GM12878 (cell line): ENCODE results near the gene SOX6. TPM values are rescaled to one million over a fixed set of nuclear protein-coding genes. Genes with fewer than 3 reads are reported as not detected.

Experiments
- ATAC-seq: fragments of 200-7000 bp; cut with Tn5 transposase; 3 replicates; pipeline ENCODE4 v1.9.1; 2020; ENCODE audit warnings: mild to moderate bottlenecking, moderate library complexity
- BruUV-seq: library from RNA; stranded (reverse); fragments of 400-500 nt; replicated peaks from 2 replicates; lab custom pipeline; 2021; lab: Mats Ljungman, UMichigan
- CTCF ChIA-PET: fragments of 300-600 bp; sonication (Branson Sonifier 250); formaldehyde crosslinking; extraction: SDS; loops from one replicate; lab custom pipeline; 2021; ENCODE audit warnings: inconsistent platforms; lab: Yijun Ruan, JAX
- POLR2A ChIA-PET: fragments of 350-600 bp; formaldehyde crosslinking; extraction: SDS; loops from one replicate; lab custom pipeline; 2021; ENCODE audit warnings: inconsistent platforms; lab: Charles Lee
- RAD21 ChIA-PET: fragments of 300-600 bp; sonication (Branson Sonifier 250); formaldehyde crosslinking; loops from one replicate; lab custom pipeline; 2023; ENCODE audit warnings: antibody characterized with exemption; ENCODE audit not compliant: unreplicated experiment; lab: Charles Lee
- SMC1A ChIA-PET: fragments of 300-600 bp; sonication (Branson Sonifier 250); formaldehyde crosslinking; loops from one replicate; lab custom pipeline; 2023; ENCODE audit not compliant: unreplicated experiment, uncharacterized antibody; lab: Charles Lee
- DNase-seq: peaks from one replicate; pipeline ENCODE4 v3.0.0-alpha.2; 2011; ENCODE audit warnings: low read depth, low spot score
- FAIRE-seq: peaks from 3 replicates; lab custom pipeline; 2011; peaks lifted over from hg19 to GRCh38; lab: Jason Lieb, UNC
- H2AFZ ChIP-seq: 2 replicates; pipeline ENCODE4 v1.6.0; 2011; ENCODE audit warnings: low read depth, low read length, control low read depth; ENCODE audit not compliant: control insufficient read depth
- H3K27ac ChIP-seq: 2 replicates; pipeline ENCODE4 v1.5.1; 2011; ENCODE audit warnings: control low read depth; ENCODE audit not compliant: control insufficient read depth, insufficient read depth
- H3K27me3 ChIP-seq, 2 experiments: replicated peaks in 1 of 2; 2 replicates each; pipeline versions ENCODE4 v1.6.0 to v1.6.1; 2011; ENCODE audit warnings: low read length in 1 of 2; ENCODE audit not compliant: control insufficient read depth in 2 of 2, insufficient read depth in 2 of 2
- H3K36me3 ChIP-seq, 2 experiments: 2 replicates each; pipeline ENCODE4 v1.5.1; 2011; ENCODE audit warnings: low read length in 1 of 2; ENCODE audit not compliant: control insufficient read depth in 2 of 2, insufficient read depth in 2 of 2
- H3K4me1 ChIP-seq: 2 replicates; pipeline ENCODE4 v1.6.1; 2011; ENCODE audit warnings: mild to moderate bottlenecking, low read length, moderate library complexity, mixed read lengths; ENCODE audit not compliant: control insufficient read depth, insufficient read depth
- H3K4me2 ChIP-seq: 2 replicates; pipeline ENCODE4 v1.6.0; 2011; ENCODE audit warnings: control low read depth; ENCODE audit not compliant: control insufficient read depth, insufficient read depth
- H3K4me3 ChIP-seq: fragments of 200-600 bp; sonication (generic); 2 replicates; pipeline ENCODE4 v1.5.1; 2016
- H3K79me2 ChIP-seq: 2 replicates; pipeline ENCODE4 v1.6.0; 2011; ENCODE audit warnings: low read length; ENCODE audit not compliant: control insufficient read depth, insufficient read depth
- H3K9ac ChIP-seq: 2 replicates; pipeline ENCODE4 v1.8.0; 2011; ENCODE audit warnings: low read length, control low read depth, mixed read lengths; ENCODE audit not compliant: control insufficient read depth, insufficient read depth
- H3K9me3 ChIP-seq: replicated peaks from 3 replicates; pipeline ENCODE4 v1.5.1; 2011; ENCODE audit warnings: mild to moderate bottlenecking, low read length; ENCODE audit not compliant: control insufficient read depth, insufficient read depth
- H4K20me1 ChIP-seq: 2 replicates; pipeline ENCODE4 v1.6.0; 2011; ENCODE audit not compliant: control insufficient read depth, insufficient read depth
- CHD2 ChIP-seq: IDR thresholded peaks from 2 replicates; pipeline ENCODE4 v1.6.1; 2011; ENCODE audit warnings: low read depth, low read length, improper control_type of control experiment, borderline replicate concordance
- EED ChIP-seq: sonication (generic); IDR thresholded peaks from 2 replicates; pipeline ENCODE4 v1.6.1; 2016; ENCODE audit warnings: antibody characterized with exemption, low read depth
- ETV6 ChIP-seq, 2 experiments: fragments of 450-650 bp in 1 of 2; IDR thresholded peaks in 1 of 2; conservative IDR thresholded peaks in 1 of 2; 2 replicates each; pipeline ENCODE4 v1.6.1; 2014; ENCODE audit warnings: antibody characterized with exemption in 1 of 2, borderline replicate concordance in 1 of 2, low read depth in 1 of 2, mild to moderate bottlenecking in 1 of 2, moderate library complexity in 1 of 2
- JUNB ChIP-seq: IDR thresholded peaks from 2 replicates; pipeline ENCODE4 v1.6.1; 2016; ENCODE audit warnings: antibody characterized with exemption, mild to moderate bottlenecking
- KDM1A ChIP-seq: fragments of 200-600 bp; sonication (generic); IDR thresholded peaks from 2 replicates; pipeline ENCODE4 v1.6.1; 2016; ENCODE audit warnings: borderline replicate concordance
- MAX ChIP-seq: IDR thresholded peaks from 2 replicates; pipeline ENCODE4 v1.6.1; 2012; ENCODE audit warnings: low read depth, low read length, improper control_type of control experiment
- SPI1 ChIP-seq: IDR thresholded peaks from 2 replicates; pipeline ENCODE4 v1.6.1; 2011; ENCODE audit warnings: low read depth, mild to moderate bottlenecking, low read length, moderate library complexity, borderline replicate concordance; ENCODE audit not compliant: insufficient read depth
- ZBTB40 ChIP-seq: fragments of 450-650 bp; IDR thresholded peaks from 2 replicates; pipeline ENCODE4 v1.6.1; 2016; ENCODE audit warnings: mild to moderate bottlenecking, moderate library complexity, borderline replicate concordance
- ZNF274 ChIP-seq: IDR thresholded peaks from one replicate; pipeline ENCODE4 v1.8.0; 2011; ENCODE audit not compliant: insufficient read length, insufficient read depth
- ZZZ3 ChIP-seq: IDR thresholded peaks from 2 replicates; pipeline ENCODE4 v1.6.1; 2011; ENCODE audit warnings: low read depth; ENCODE audit not compliant: control insufficient read depth, insufficient read length
- WGBS: methylation state at CpG from one replicate; pipeline ENCODE4 v1.1.6; 2016; ENCODE audit warnings: low lambda C conversion rate; ENCODE audit not compliant: insufficient replicate concordance, insufficient coverage; ENCODE audit errors: missing lambda C conversion rate; 5-methylcytosine and 5-hydroxymethylcytosine counted together
- in situ Hi-C: fragments of 300-500 bp; cut with MboI; formaldehyde crosslinking; loops from 9 replicates; pipeline ENCODE4 v1.14.3; 2018; ENCODE audit warnings: mixed read lengths
- intact Hi-C: fragments of 100-400 bp; cut with micrococcal nuclease; formaldehyde crosslinking; loops from one replicate; pipeline ENCODE4 v1.14.2; 2022; ENCODE audit not compliant: unreplicated experiment
- polyA plus RNA-seq, 11 experiments: library from polyadenylated mRNA; depleted of rRNA in 4 of 11; unstranded in 6 of 11; stranded (reverse) in 5 of 11; fragments of >200 nt; fragmentation: Nextera tagmentation in 4 of 11; fragmentation: Illumina TruSeq in 1 of 11; extraction: Ambion mirVana in 4 of 11; extraction: Trizol in 1 of 11; gene quantifications; 1 replicate in 1 of 11; 2 replicates in 10 of 11; pipeline versions ENCODE4 v1.2.1 to v1.2.3, GENCODE V29; 2011 to 2016; ENCODE audit warnings: inconsistent platforms in 2 of 11, missing spikeins in 2 of 11, low read depth in 1 of 11
- total RNA-seq, 4 experiments: library from RNA; depleted of rRNA in 3 of 4; stranded (reverse); fragments of >200 nt in 3 of 4; fragmentation: Illumina TruSeq in 1 of 4; extraction: Trizol in 1 of 4; gene quantifications; 2 replicates each; pipeline versions ENCODE4 v1.2.1 to v1.2.3, GENCODE V29; 2013 to 2021

The SOX6 gene
- total and polyA plus RNA-seq, 10 of the 15 experiments (the other 5 are each of a cell fraction or from before 2014, with no cell fraction given): 0.03 to 0.71 (median 0.29) TPM; not detected in 4

DNA sequence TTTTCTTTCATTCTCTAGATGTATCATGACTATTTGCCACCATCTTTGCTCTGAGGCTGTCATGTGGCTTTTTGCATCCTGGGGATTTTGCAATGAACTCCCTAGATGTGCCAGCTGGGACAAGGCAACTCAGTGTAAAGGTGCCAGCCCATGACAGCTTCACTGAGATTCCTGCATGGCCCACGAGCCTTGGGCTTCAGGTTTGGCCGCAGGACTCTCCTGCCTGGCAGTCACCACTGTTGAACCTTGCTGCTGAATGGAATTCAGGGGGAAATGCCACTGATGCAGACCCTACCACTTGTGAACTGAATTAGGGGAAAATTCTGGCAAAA, 385.2 kb downstream of the SOX6 start:
- RAD21 ChIA-PET: no interaction called here
- H3K9me3 ChIP-seq: no peaks in the 10 kb centered on the region
- no peaks in the 10 kb centered on the region for H3K36me3 ChIP-seq
- intact Hi-C loops: no loop called here
- no peaks in the 10 kb centered on the region for H4K20me1 ChIP-seq
- H3K4me2 ChIP-seq: no peak overlapping the region
- H3K79me2 ChIP-seq: no peaks in the 10 kb centered on the region
- H3K27me3 ChIP-seq: no peaks in the 10 kb centered on the region
- CTCF ChIA-PET: interaction anchor here (1.4 kb wide), 1 partner anchor 9 kb away, joined by 4 read pairs; no protein-coding TSS in a partner anchor
- no peak overlapping the region for H2AFZ ChIP-seq
- H3K4me1 ChIP-seq: no peaks in the 10 kb centered on the region
- DNase-seq (no peak), FAIRE-seq (no peak), ATAC-seq (no peak)
- TF ChIP-seq ZZZ3 (no peak), ZNF274 (no peak), KDM1A (no peak), MAX (no peak), ZBTB40 (no peak), SPI1 (no peak), CHD2 (no peak), JUNB (no peak), EED (no peak), ETV6 (conservative IDR thresholded peaks at IDR 0.05 in 1 of 2, IDR thresholded peaks at IDR 0.05 in 1 of 2; ENCODE audit: borderline replicate concordance in 1 of 2, low read depth in 1 of 2) (no peak)
- POLR2A ChIA-PET: no interaction called here
- WGBS: 34% methylated on average over 2 of the region's 2 CpGs
- BruUV-seq: no TSS peak
- H3K27ac ChIP-seq: no peak overlapping the region
- SMC1A ChIA-PET: interaction anchor here (2.1 kb wide), 1 partner anchor 30 kb away, joined by 9 read pairs; no protein-coding TSS in a partner anchor
- H3K4me3 ChIP-seq: no peak overlapping the region
- in situ Hi-C loops: no loop called here
- H3K9ac ChIP-seq: no peak overlapping the region
